Endothelial cell of umbilical vein (primary cell): ENCODE data around the gene ATP6V1G1. TPM values are rescaled to one million over a fixed set of nuclear protein-coding genes. Genes with fewer than 3 reads are reported as not detected.

ENCODE experiments used
- BruUV-seq: library from RNA; stranded (reverse); fragments of 400-500 nt; replicated peaks from 2 replicates; lab custom pipeline; 2021; lab: Mats Ljungman, UMichigan
- CTCF ChIA-PET: fragments of 300-600, 350-600 bp; sonication (Branson Sonifier 250); formaldehyde crosslinking; loops from one replicate; lab custom pipeline; 2021; ENCODE audit warnings: antibody characterized with exemption, inconsistent platforms; lab: Charles Lee
- POLR2A ChIA-PET: fragments of 300-600, 350-600 bp; sonication (Branson Sonifier 250); formaldehyde crosslinking; loops from one replicate; lab custom pipeline; 2021; ENCODE audit warnings: antibody characterized with exemption, inconsistent platforms; lab: Charles Lee
- DNase-seq: peaks from one replicate; pipeline ENCODE4 v3.0.0-alpha.2; 2011; ENCODE audit warnings: low read depth, low spot score
- FAIRE-seq: peaks from 2 replicates; lab custom pipeline; 2011; peaks lifted over from hg19 to GRCh38; lab: Jason Lieb, UNC
- H2AFZ ChIP-seq: 2 replicates; pipeline ENCODE4 v1.6.0; 2012; ENCODE audit warnings: low read depth, low read length, control low read depth, inconsistent platforms
- H3K27ac ChIP-seq: 2 replicates; pipeline ENCODE4 v1.5.1; 2011; ENCODE audit warnings: low read depth, mild to moderate bottlenecking, control low read depth, low read length, moderate library complexity; ENCODE audit not compliant: insufficient read depth
- H3K27me3 ChIP-seq, 2 experiments: 2 replicates each; pipeline versions ENCODE4 v1.6.0 to v1.6.1; 2011; ENCODE audit warnings: low read length in 2 of 2, mixed read lengths in 1 of 2; ENCODE audit not compliant: control insufficient read depth in 2 of 2, insufficient read depth in 2 of 2
- H3K36me3 ChIP-seq, 2 experiments: 2 replicates in 1 of 2; 3 replicates in 1 of 2; pipeline ENCODE4 v1.5.1; 2011; ENCODE audit warnings: low read length in 2 of 2, mild to moderate bottlenecking in 1 of 2, moderate library complexity in 1 of 2; ENCODE audit not compliant: control insufficient read depth in 2 of 2, insufficient read depth in 2 of 2; ENCODE audit errors: extremely low read depth in 1 of 2
- H3K4me1 ChIP-seq: 3 replicates; pipeline ENCODE4 v1.5.1; 2011; ENCODE audit warnings: mild to moderate bottlenecking, low read length; ENCODE audit not compliant: control insufficient read depth, insufficient read depth; ENCODE audit errors: extremely low read depth
- H3K4me2 ChIP-seq: 2 replicates; pipeline ENCODE4 v1.6.1; 2011; ENCODE audit warnings: low read length, control low read depth, mixed read lengths; ENCODE audit not compliant: insufficient read depth
- H3K4me3 ChIP-seq, 3 experiments: fragments of 200-600 bp in 1 of 3; sonication (generic), shearing (Covaris generic) in 1 of 3; replicated peaks in 1 of 3; 2 replicates each; pipeline ENCODE4 v1.5.1; 2011 to 2016; ENCODE audit warnings: control low read depth in 3 of 3, low read length in 3 of 3, mild to moderate bottlenecking in 2 of 3, inconsistent platforms in 1 of 3, low read depth in 1 of 3, moderate library complexity in 1 of 3; ENCODE audit not compliant: insufficient read depth in 1 of 3
- H3K79me2 ChIP-seq: 2 replicates; pipeline ENCODE4 v1.6.0; 2012; ENCODE audit warnings: low read length, inconsistent platforms; ENCODE audit not compliant: control insufficient read depth, insufficient read depth
- H3K9ac ChIP-seq: replicated peaks from 2 replicates; pipeline ENCODE3; 2011; ENCODE audit warnings: low read length, control low read depth; ENCODE audit not compliant: insufficient read depth; ENCODE audit errors: extremely low read depth
- H3K9me1 ChIP-seq: replicated peaks from 3 replicates; pipeline ENCODE4 v1.6.0; 2011; ENCODE audit warnings: mild to moderate bottlenecking, low read length; ENCODE audit not compliant: control insufficient read depth, insufficient read depth; ENCODE audit errors: extremely low read depth
- H3K9me3 ChIP-seq: replicated peaks from 2 replicates; pipeline ENCODE4 v1.5.1; 2012; ENCODE audit warnings: low read length, inconsistent platforms; ENCODE audit not compliant: control insufficient read depth, insufficient read depth
- H4K20me1 ChIP-seq: replicated peaks from 2 replicates; pipeline ENCODE3; 2011; ENCODE audit warnings: mild to moderate bottlenecking, low read length; ENCODE audit not compliant: control insufficient read depth, insufficient read depth; ENCODE audit errors: extremely low read depth
- EZH2 ChIP-seq: IDR thresholded peaks from 2 replicates; pipeline ENCODE4 v1.6.1; 2012; ENCODE audit warnings: borderline replicate concordance, low read depth, mild to moderate bottlenecking, moderate library complexity, low read length, inconsistent platforms; ENCODE audit not compliant: severe bottlenecking
- FOS ChIP-seq: IDR thresholded peaks from 2 replicates; pipeline ENCODE4 v1.6.1; 2011; ENCODE audit warnings: mild to moderate bottlenecking, low read length, moderate library complexity, borderline replicate concordance; ENCODE audit not compliant: insufficient read depth
- GATA2 ChIP-seq: IDR thresholded peaks from 2 replicates; pipeline ENCODE4 v1.7.0; 2011; ENCODE audit warnings: low read depth, mild to moderate bottlenecking, moderate library complexity, mixed read lengths, low read length; ENCODE audit not compliant: insufficient read length, insufficient read depth
- JUN ChIP-seq: IDR thresholded peaks from 2 replicates; pipeline ENCODE4 v1.6.1; 2011; ENCODE audit warnings: borderline replicate concordance, low read depth; ENCODE audit not compliant: insufficient read length, insufficient read depth
- MYC ChIP-seq: IDR thresholded peaks from one replicate; pipeline ENCODE4 v1.6.1; 2011; ENCODE audit warnings: mild to moderate bottlenecking, low read depth, low read length
- POLR2A ChIP-seq: IDR thresholded peaks from 2 replicates; pipeline ENCODE4 v1.6.1; 2012; ENCODE audit warnings: low read depth, mild to moderate bottlenecking, control low read depth, low read length
- POLR2AphosphoS5 ChIP-seq: IDR thresholded peaks from 2 replicates; pipeline ENCODE4 v1.6.1; 2012; ENCODE audit warnings: low read depth, mild to moderate bottlenecking, control low read depth, low read length, moderate library complexity; ENCODE audit not compliant: insufficient read depth
- dilution Hi-C: fragments of 300-500 bp; cut with MboI; formaldehyde crosslinking; loops from one replicate; pipeline ENCODE4 v1.15.0; 2019; ENCODE audit warnings: low sequenced_read_pairs; ENCODE audit not compliant: extremely low pct_ligation_motif_present
- intact Hi-C: fragments of 100-400 bp; cut with micrococcal nuclease; formaldehyde crosslinking; loops from one replicate; pipeline ENCODE4 v1.10.0; 2022
- polyA plus RNA-seq, 4 experiments: library from polyadenylated mRNA; depleted of rRNA in 3 of 4; stranded (reverse) in 3 of 4; unstranded in 1 of 4; fragments of >200 nt; gene quantifications; 2 replicates each; pipeline versions ENCODE4 v1.2.1 to v1.2.3, GENCODE V29; 2011 to 2012; ENCODE audit warnings: missing spikeins in 1 of 4
- total RNA-seq: library from RNA; stranded (reverse); gene quantifications from 2 replicates; pipeline ENCODE4 v1.2.3, GENCODE V29; 2021
- TF ChIP-seq, protein P1 (sequence below): IDR thresholded peaks from 2 replicates; pipeline ENCODE4 v1.6.1; 2011; ENCODE audit not compliant: insufficient read depth, insufficient read length
- TF ChIP-seq, protein P2 (sequence below), 2 donors: IDR thresholded peaks; 1 replicate in 1 of 2; 2 replicates in 1 of 2; pipeline ENCODE4 v1.5.1; 2011; ENCODE audit warnings: low read length in 2 of 2, mild to moderate bottlenecking in 2 of 2, moderate library complexity in 2 of 2, control low read depth in 1 of 2, inconsistent platforms in 1 of 2, low read depth in 1 of 2; ENCODE audit not compliant: insufficient read depth in 1 of 2; ENCODE audit errors: extremely low read depth in 1 of 2

Gene ATP6V1G1
- total and polyA plus RNA-seq, 2 donors (not counting 3 experiments of a cell fraction or from before 2014, with no cell fraction given), result 78.9 to 96.9 TPM

GRCh38 chr9:114631166-114631565, 43.6 kb downstream of the ATP6V1G1 start:
- intact Hi-C loops (no loop called here), dilution Hi-C loops (no loop called here)
- CTCF ChIA-PET, result interaction anchor here (0.7 to 1.3 kb wide), 4 partner anchors 12 to 225 kb away, joined by 3 read pairs; no protein-coding TSS in a partner anchor
- no peak for DNase-seq
- no peaks in the 10 kb centered on the region for H3K79me2 ChIP-seq
- H3K4me2 ChIP-seq, result no peak overlapping the region
- H3K9ac ChIP-seq, result no peak overlapping the region
- peaks cover 0 to 8% of the 10 kb centered on the region in 2 experiments for H3K36me3 ChIP-seq
- H3K27me3 ChIP-seq, result no peaks in the 10 kb centered on the region
- POLR2A ChIA-PET, result no interaction called here
- no peak overlapping the region for H3K27ac ChIP-seq
- FAIRE-seq, result no peak
- H2AFZ ChIP-seq, result no peak overlapping the region
- no TSS peak for BruUV-seq
- H3K9me1 ChIP-seq, result no peaks in the 10 kb centered on the region
- no peaks in the 10 kb centered on the region for H3K9me3 ChIP-seq
- TF ChIP-seq POLR2A, result no peak
- TF ChIP-seq EZH2, result no peak
- TF ChIP-seq MYC, result no peak
- no peak for TF ChIP-seq JUN
- TF ChIP-seq, protein P1, sequence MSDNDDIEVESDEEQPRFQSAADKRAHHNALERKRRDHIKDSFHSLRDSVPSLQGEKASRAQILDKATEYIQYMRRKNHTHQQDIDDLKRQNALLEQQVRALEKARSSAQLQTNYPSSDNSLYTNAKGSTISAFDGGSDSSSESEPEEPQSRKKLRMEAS, result no peak
- no peak for TF ChIP-seq GATA2
- no peak for TF ChIP-seq POLR2AphosphoS5
- no peak for TF ChIP-seq FOS
- TF ChIP-seq, protein P2, sequence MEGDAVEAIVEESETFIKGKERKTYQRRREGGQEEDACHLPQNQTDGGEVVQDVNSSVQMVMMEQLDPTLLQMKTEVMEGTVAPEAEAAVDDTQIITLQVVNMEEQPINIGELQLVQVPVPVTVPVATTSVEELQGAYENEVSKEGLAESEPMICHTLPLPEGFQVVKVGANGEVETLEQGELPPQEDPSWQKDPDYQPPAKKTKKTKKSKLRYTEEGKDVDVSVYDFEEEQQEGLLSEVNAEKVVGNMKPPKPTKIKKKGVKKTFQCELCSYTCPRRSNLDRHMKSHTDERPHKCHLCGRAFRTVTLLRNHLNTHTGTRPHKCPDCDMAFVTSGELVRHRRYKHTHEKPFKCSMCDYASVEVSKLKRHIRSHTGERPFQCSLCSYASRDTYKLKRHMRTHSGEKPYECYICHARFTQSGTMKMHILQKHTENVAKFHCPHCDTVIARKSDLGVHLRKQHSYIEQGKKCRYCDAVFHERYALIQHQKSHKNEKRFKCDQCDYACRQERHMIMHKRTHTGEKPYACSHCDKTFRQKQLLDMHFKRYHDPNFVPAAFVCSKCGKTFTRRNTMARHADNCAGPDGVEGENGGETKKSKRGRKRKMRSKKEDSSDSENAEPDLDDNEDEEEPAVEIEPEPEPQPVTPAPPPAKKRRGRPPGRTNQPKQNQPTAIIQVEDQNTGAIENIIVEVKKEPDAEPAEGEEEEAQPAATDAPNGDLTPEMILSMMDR (IDR thresholded peaks at IDR 0.05; ENCODE audit: extremely low read depth in 1 of 2, insufficient read depth in 1 of 2, low read depth in 1 of 2, low read length in 2 of 2), result no peak
- no peaks in the 10 kb centered on the region for H3K4me1 ChIP-seq
- H3K4me3 ChIP-seq, result no peak overlapping the region
- no peaks in the 10 kb centered on the region for H4K20me1 ChIP-seq
